GM23248 (cell line): ENCODE measurements around the gene TTC21A. TPM values are rescaled to one million over a fixed set of nuclear protein-coding genes. Genes with fewer than 3 reads are reported as not detected.

Experiments used
- DNase-seq: peaks from one replicate; pipeline ENCODE4 v3.0.0-alpha.2; 2015
- H2AFZ ChIP-seq: fragments of 200-600 bp; sonication (generic); 2 replicates; pipeline ENCODE4 v1.6.1; 2016; ENCODE audit warnings: antibody characterized with exemption
- H3F3A ChIP-seq: fragments of 200-600 bp; sonication (generic); 2 replicates; pipeline ENCODE4 v1.6.1; 2016; ENCODE audit warnings: mild to moderate bottlenecking, antibody characterized with exemption, mixed run types; ENCODE audit not compliant: insufficient read depth
- H3K27ac ChIP-seq: fragments of 200-600 bp; sonication (generic); 2 replicates; pipeline ENCODE4 v1.5.1; 2016; ENCODE audit warnings: mild to moderate bottlenecking
- H3K27me3 ChIP-seq: fragments of 200-600 bp; sonication (generic); replicated peaks from 2 replicates; pipeline ENCODE4 v1.6.1; 2016; ENCODE audit warnings: mild to moderate bottlenecking; ENCODE audit not compliant: insufficient read depth
- H3K36me3 ChIP-seq: fragments of 200-600 bp; sonication (generic); 2 replicates; pipeline ENCODE4 v1.6.1; 2016; ENCODE audit warnings: low read depth, mild to moderate bottlenecking
- H3K4me1 ChIP-seq: fragments of 200-600 bp; sonication (generic); 2 replicates; pipeline ENCODE4 v1.6.1; 2016; ENCODE audit warnings: mild to moderate bottlenecking; ENCODE audit not compliant: insufficient read depth
- H3K4me2 ChIP-seq: fragments of 200-600 bp; sonication (generic); one replicate; pipeline ENCODE4 v1.6.1; 2016; ENCODE audit warnings: mild to moderate bottlenecking; ENCODE audit not compliant: unreplicated experiment
- H3K4me3 ChIP-seq: fragments of 200-600 bp; sonication (generic); 2 replicates; pipeline ENCODE4 v1.5.1; 2016; ENCODE audit warnings: mild to moderate bottlenecking
- H3K79me2 ChIP-seq: fragments of 200-600 bp; sonication (generic); 2 replicates; pipeline ENCODE4 v1.6.1; 2016; ENCODE audit warnings: mild to moderate bottlenecking; ENCODE audit not compliant: insufficient read depth
- H3K9ac ChIP-seq: fragments of 200-600 bp; sonication (generic); 2 replicates; pipeline ENCODE4 v1.6.1; 2016; ENCODE audit warnings: mild to moderate bottlenecking
- H3K9me2 ChIP-seq: fragments of 200-600 bp; sonication (generic); 2 replicates; pipeline ENCODE4 v1.6.1; 2016; ENCODE audit warnings: mixed run types, mild to moderate bottlenecking, moderate library complexity; ENCODE audit not compliant: insufficient read depth
- H3K9me3 ChIP-seq: fragments of 200-600 bp; sonication (generic); one replicate; pipeline ENCODE4 v1.6.1; 2017; ENCODE audit warnings: low read depth
- H4K20me1 ChIP-seq: fragments of 200-600 bp; sonication (generic); 2 replicates; pipeline ENCODE4 v1.6.0; 2016; ENCODE audit not compliant: insufficient read depth
- EZH2 ChIP-seq: fragments of 200-600 bp; sonication (generic); IDR thresholded peaks from 2 replicates; pipeline ENCODE4 v1.6.1; 2018; ENCODE audit warnings: antibody characterized with exemption, mild to moderate bottlenecking; ENCODE audit not compliant: insufficient read depth, poor library complexity, severe bottlenecking
- EZH2phosphoT487 ChIP-seq: fragments of 200-600 bp; sonication (generic); IDR thresholded peaks from 2 replicates; pipeline ENCODE4 v1.6.1; 2018; ENCODE audit warnings: antibody characterized with exemption, moderate library complexity, mild to moderate bottlenecking, low read depth; ENCODE audit not compliant: insufficient read depth
- WGBS, 2 experiments: methylation state at CpG; one replicate each; pipeline ENCODE4 v1.1.6; 2015 to 2017; ENCODE audit warnings: low lambda C conversion rate in 2 of 2, low coverage in 1 of 2; ENCODE audit errors: missing lambda C conversion rate in 2 of 2; 5-methylcytosine and 5-hydroxymethylcytosine counted together
- in situ Hi-C: fragments of 300-500 bp; cut with MboI; formaldehyde crosslinking; loops from 2 replicates; pipeline ENCODE4 v1.15.0; 2020
- polyA plus RNA-seq: library from polyadenylated mRNA; unstranded; fragments of >200 nt; fragmentation: Nextera tagmentation; extraction: Ambion mirVana; gene quantifications from 2 replicates; pipeline ENCODE4 v1.2.1, GENCODE V29; 2016
- total RNA-seq: library from RNA; depleted of rRNA; stranded (reverse); fragments of >200 nt; shearing (Covaris generic); gene quantifications from 2 replicates; pipeline ENCODE4 v1.2.3, GENCODE V29; 2014

TTC21A gene
- total and polyA plus RNA-seq, 2 experiments from 2014 or later = 0.76 to 1.2 TPM

DNA sequence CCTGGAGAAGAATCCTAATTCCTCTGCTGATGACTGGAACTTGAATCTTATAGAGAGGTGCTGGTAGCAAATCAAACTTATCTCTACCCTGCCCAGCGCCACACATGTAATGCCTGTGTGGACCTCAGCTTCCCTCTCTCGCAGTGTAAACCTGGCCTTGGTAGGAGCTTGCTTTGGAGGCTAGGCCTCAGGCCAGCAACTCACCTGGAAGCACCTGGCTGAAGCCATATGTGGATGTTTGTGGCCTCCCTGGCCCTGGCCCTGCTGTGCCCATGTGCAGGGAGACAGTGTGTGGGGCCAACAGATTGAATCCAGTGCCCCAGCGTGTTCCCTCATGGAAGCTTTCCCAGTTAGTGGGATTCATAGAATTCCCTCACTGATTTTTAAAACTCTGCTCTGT lies 8.4 kb downstream of the TTC21A start:
- no peak for DNase-seq
- Histone ChIP-seq H3K36me3 (no peaks in the 10 kb centered on the region), H3K27ac (no peak overlapping the region), H3K79me2 (no peaks in the 10 kb centered on the region), H3K4me2 (no peak overlapping the region), H3K4me1 (no peaks in the 10 kb centered on the region), H3K9ac (no peak overlapping the region), H3K9me2 (no peaks in the 10 kb centered on the region), H3K9me3 (no peaks in the 10 kb centered on the region), H3F3A (no peaks in the 10 kb centered on the region), H2AFZ (no peak overlapping the region), H3K27me3 (no peaks in the 10 kb centered on the region), H3K4me3 (no peak overlapping the region), H4K20me1 (no peaks in the 10 kb centered on the region)
- TF ChIP-seq EZH2 (no peak), EZH2phosphoT487 (no peak)
- 97 to 98% methylated on average over 3 of the region's 3 CpGs for whole genome bisulfite sequencing, 2 experiments
- in situ Hi-C loops = no loop called here

DNA sequence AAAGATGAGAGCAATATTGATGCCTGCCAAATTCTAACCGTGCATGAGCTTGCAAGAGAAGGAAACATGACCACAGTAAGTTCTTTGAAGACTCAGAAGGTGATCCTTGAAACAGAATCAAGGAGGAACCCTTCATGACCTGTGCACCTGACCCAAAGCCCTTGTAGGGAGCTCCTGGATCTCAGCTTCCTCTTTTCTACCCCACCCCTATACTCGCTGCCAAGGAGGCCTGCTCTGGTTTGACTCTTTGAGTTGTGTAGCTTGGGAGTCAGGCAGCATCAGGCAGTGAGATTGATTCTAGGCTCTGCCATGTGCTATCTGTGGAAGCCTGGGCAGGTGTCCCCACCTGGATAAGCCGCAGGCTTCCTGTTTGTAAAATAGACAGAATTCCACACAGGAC lies 10.6 kb downstream of the TTC21A start:
- 76 to 84% methylated on average over 3 of the region's 3 CpGs for WGBS, 2 experiments
- in situ Hi-C loops = no loop called here
- Histone ChIP-seq H3K9me3 (no peaks in the 10 kb centered on the region), H3K9ac (no peak overlapping the region), H3K79me2 (no peaks in the 10 kb centered on the region), H3K9me2 (no peaks in the 10 kb centered on the region), H3K4me1 (no peaks in the 10 kb centered on the region), H3K4me2 (no peak overlapping the region), H2AFZ (no peak overlapping the region), H3K27me3 (no peaks in the 10 kb centered on the region), H4K20me1 (no peaks in the 10 kb centered on the region), H3K36me3 (no peaks in the 10 kb centered on the region), H3K4me3 (no peak overlapping the region), H3K27ac (no peak overlapping the region), H3F3A (no peaks in the 10 kb centered on the region)
- TF ChIP-seq EZH2phosphoT487 = no peak
- no peak for TF ChIP-seq EZH2
- DNase-seq = no peak

DNA sequence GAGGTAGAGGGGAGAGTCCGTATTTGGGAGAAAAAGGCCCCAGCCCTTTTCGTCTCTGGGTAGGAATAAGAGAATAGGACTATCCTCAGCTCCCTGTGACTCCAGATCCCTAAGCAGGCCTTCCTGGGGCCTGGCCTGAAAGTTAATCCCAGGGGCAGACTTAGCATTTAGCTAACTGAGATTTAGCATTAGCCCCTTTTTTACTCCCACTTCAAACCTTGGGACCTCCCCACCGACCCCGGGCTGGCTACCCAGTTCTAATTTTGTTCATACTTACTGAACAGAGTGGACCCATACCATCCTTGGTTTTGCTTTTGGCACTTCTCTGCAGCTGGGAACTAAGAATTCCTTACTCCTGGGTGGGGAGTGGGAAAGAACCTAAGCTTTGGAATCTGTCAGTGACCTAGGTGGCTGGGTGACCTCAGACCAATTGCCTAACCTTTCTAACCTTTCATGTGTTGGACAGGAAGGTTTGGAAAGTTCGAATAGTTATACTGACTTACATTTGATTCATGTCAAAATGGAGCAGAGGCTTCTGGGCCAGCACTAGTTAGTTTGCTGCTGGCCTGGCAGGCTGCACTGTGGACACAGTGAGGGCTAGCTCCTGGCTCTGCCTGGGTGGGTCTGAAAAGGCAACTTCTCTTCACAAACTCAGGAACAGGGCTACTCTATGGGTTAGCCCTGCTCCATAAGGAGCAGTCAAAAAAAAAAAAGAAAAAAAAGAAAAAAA lies 11.6 kb downstream of the TTC21A start:
- no peak overlapping the region for H3K27ac ChIP-seq
- no peaks in the 10 kb centered on the region for H3K4me1 ChIP-seq
- no peaks in the 10 kb centered on the region for H4K20me1 ChIP-seq
- WGBS, 2 experiments = 68 to 72% methylated on average over 5 of the region's 5 CpGs
- H2AFZ ChIP-seq = no peak overlapping the region
- H3K9me3 ChIP-seq = no peaks in the 10 kb centered on the region
- no peaks in the 10 kb centered on the region for H3K9me2 ChIP-seq
- no peak for TF ChIP-seq EZH2
- TF ChIP-seq EZH2phosphoT487 = no peak
- H3F3A ChIP-seq = no peaks in the 10 kb centered on the region
- no peak overlapping the region for H3K9ac ChIP-seq
- H3K27me3 ChIP-seq = no peaks in the 10 kb centered on the region
- DNase-seq = no peak
- no peak overlapping the region for H3K4me3 ChIP-seq
- in situ Hi-C loops = no loop called here
- no peaks in the 10 kb centered on the region for H3K36me3 ChIP-seq
- no peak overlapping the region for H3K4me2 ChIP-seq
- no peaks in the 10 kb centered on the region for H3K79me2 ChIP-seq

DNA sequence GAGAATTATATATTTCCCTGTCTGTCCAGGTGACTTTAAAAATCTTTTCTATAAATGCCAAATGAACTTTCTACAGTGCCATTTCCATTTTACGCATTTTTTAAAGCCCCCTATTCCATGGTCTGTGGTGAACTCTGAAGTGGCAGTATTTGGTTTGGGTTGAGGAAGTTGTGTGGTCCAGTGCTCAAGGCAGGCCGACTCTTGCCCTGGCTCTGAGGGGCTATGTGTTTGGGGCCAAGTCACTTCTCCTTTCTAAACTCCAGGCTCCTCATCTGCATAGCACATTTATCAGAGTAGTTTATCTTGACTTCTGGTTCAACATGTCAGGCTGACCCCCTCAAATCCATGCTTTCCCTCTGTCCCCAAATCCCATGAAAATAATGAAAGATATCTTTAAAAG lies 14.1 kb downstream of the TTC21A start:
- in situ Hi-C loops = loop anchor here (10.0 kb wide), 1 partner anchor 153 kb away; no protein-coding TSS in a partner anchor
- H3K27me3 ChIP-seq = no peaks in the 10 kb centered on the region
- H3K9me2 ChIP-seq = no peaks in the 10 kb centered on the region
- no peak overlapping the region for H3K9ac ChIP-seq
- H2AFZ ChIP-seq = no peak overlapping the region
- H3F3A ChIP-seq = 0 out of 2 replicates have a peak, but pooled peaks cover 8% of the 10 kb centered on the region
- no peak overlapping the region for H3K27ac ChIP-seq
- WGBS, 2 experiments = 95 to 100% methylated on average over 2 of the region's 2 CpGs
- TF ChIP-seq EZH2 = no peak
- TF ChIP-seq EZH2phosphoT487 = no peak
- H3K79me2 ChIP-seq = no peaks in the 10 kb centered on the region
- H3K36me3 ChIP-seq = no peaks in the 10 kb centered on the region
- no peaks in the 10 kb centered on the region for H4K20me1 ChIP-seq
- H3K9me3 ChIP-seq = no peaks in the 10 kb centered on the region
- no peak for DNase-seq
- H3K4me1 ChIP-seq = peaks cover 8% of the 10 kb centered on the region
- H3K4me3 ChIP-seq = no peak overlapping the region
- no peak overlapping the region for H3K4me2 ChIP-seq
